ENCODE data around the gene TEX9.

DNA sequence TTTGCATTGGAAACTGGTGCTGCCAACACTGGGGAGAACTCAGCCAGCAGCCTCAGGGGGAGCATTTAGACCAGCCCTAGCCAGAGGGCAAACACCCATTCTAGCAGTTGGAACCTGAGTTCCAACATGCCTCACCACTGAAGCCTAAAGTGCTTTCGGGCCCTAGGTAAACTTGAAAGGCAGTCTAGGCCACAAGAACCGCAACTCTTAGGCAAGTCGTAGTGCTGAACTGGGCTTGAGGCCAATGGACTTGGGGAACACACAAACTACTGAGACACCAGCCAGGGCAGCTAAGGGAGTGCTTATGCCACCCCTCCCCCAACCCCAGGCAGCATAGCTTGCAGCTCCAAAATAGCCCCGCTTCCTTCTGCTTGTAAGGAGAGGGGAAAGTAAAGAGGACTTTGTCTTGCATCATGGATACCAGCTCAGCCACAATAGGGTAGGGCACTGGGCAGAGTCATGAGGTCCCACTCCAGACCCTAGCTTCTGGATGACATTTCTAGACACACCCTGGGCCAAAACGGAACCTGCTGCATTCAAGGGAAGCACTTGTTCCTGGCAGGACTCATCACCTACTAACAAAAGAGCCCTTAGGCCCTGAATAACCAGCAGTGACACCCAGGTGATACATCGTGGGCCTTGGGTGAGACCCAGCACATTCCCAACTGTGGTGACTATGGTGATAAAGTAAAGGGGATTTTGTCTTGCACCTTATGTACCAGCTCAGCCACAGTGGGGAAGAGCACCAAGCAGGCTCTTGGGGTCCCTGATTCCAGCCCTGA is 37.3 kb upstream of the TEX9 start:
- TF ChIP-seq, protein P1, sequence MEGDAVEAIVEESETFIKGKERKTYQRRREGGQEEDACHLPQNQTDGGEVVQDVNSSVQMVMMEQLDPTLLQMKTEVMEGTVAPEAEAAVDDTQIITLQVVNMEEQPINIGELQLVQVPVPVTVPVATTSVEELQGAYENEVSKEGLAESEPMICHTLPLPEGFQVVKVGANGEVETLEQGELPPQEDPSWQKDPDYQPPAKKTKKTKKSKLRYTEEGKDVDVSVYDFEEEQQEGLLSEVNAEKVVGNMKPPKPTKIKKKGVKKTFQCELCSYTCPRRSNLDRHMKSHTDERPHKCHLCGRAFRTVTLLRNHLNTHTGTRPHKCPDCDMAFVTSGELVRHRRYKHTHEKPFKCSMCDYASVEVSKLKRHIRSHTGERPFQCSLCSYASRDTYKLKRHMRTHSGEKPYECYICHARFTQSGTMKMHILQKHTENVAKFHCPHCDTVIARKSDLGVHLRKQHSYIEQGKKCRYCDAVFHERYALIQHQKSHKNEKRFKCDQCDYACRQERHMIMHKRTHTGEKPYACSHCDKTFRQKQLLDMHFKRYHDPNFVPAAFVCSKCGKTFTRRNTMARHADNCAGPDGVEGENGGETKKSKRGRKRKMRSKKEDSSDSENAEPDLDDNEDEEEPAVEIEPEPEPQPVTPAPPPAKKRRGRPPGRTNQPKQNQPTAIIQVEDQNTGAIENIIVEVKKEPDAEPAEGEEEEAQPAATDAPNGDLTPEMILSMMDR (IDR thresholded peaks at IDR 0.05; ENCODE audit: low read depth, low read length): no peak
- no peak for TF ChIP-seq EZH2phosphoT487 (IDR thresholded peaks at IDR 0.05; ENCODE audit: low read depth)
